Endodermal cell (in vitro differentiated cells): ENCODE data around the gene GSTO1. TPM values are rescaled to one million over a fixed set of nuclear protein-coding genes. Genes with fewer than 3 reads are reported as not detected.
A peak's percentile ranks its signal among the peaks of the same experiment; 100 is the strongest.

Experiments
- DNase-seq: peaks from one replicate; pipeline ENCODE4 v3.0.0-alpha.2; 2017
- H3K27ac ChIP-seq: 2 replicates; pipeline ENCODE4 v1.5.1; 2013; ENCODE audit warnings: mild to moderate bottlenecking, low read depth, low read length, moderate library complexity
- H3K27me3 ChIP-seq: 2 replicates; pipeline ENCODE4 v1.6.1; 2013; ENCODE audit warnings: mild to moderate bottlenecking, low read length, moderate library complexity; ENCODE audit not compliant: insufficient read depth, control insufficient read depth, poor library complexity, severe bottlenecking
- H3K36me3 ChIP-seq: 2 replicates; pipeline ENCODE4 v1.7.0; 2013; ENCODE audit warnings: mild to moderate bottlenecking, low read length, moderate library complexity; ENCODE audit not compliant: control insufficient read depth, insufficient read depth
- H3K4me1 ChIP-seq: one replicate; pipeline ENCODE4 v1.7.0; 2013; ENCODE audit warnings: low read length; ENCODE audit not compliant: control insufficient read depth, insufficient read depth
- H3K4me3 ChIP-seq: 2 replicates; pipeline ENCODE4 v1.5.1; 2013; ENCODE audit warnings: mild to moderate bottlenecking, low read length, moderate library complexity
- H3K9ac ChIP-seq: 2 replicates; pipeline ENCODE4 v1.6.1; 2013; ENCODE audit warnings: mild to moderate bottlenecking, low read length, moderate library complexity; ENCODE audit not compliant: poor library complexity, severe bottlenecking; ENCODE audit errors: extremely low read depth
- H3K9me3 ChIP-seq: 2 replicates; pipeline ENCODE4 v1.6.1; 2013; ENCODE audit warnings: mild to moderate bottlenecking, low read length, moderate library complexity; ENCODE audit not compliant: control insufficient read depth
- H3K27ac Mint-ChIP-seq: 2 replicates; pipeline ENCODE4 v1.8.0; 2020; ENCODE audit warnings: mixed read lengths
- H3K27me3 Mint-ChIP-seq: 2 replicates; pipeline ENCODE4 v1.8.0; 2021; ENCODE audit warnings: mild to moderate bottlenecking, mixed read lengths; ENCODE audit not compliant: insufficient read depth
- H3K36me3 Mint-ChIP-seq: 2 replicates; pipeline ENCODE4 v1.8.0; 2020; ENCODE audit warnings: low read depth, mixed read lengths
- H3K4me1 Mint-ChIP-seq: 2 replicates; pipeline ENCODE4 v1.8.0; 2020; ENCODE audit warnings: mixed read lengths
- H3K4me3 Mint-ChIP-seq: 2 replicates; pipeline ENCODE4 v1.8.0; 2020; ENCODE audit warnings: mild to moderate bottlenecking, moderate library complexity, mixed read lengths
- H3K9me3 Mint-ChIP-seq: 2 replicates; pipeline ENCODE4 v1.8.0; 2020; ENCODE audit warnings: mild to moderate bottlenecking, mixed read lengths
- CTCF ChIP-seq: fragments of 200-600 bp; sonication (generic); conservative IDR thresholded peaks from 2 replicates; pipeline ENCODE4 v1.5.0; 2021; ENCODE audit warnings: antibody characterized with exemption, mild to moderate bottlenecking
- WGBS, 2 experiments: methylation state at CpG; one replicate each; pipeline versions ENCODE4 v1.1.5 to v1.1.7; 2013; ENCODE audit warnings: missing lambda C conversion rate in 2 of 2, mixed read lengths in 1 of 2; ENCODE audit not compliant: insufficient coverage in 1 of 2, insufficient read length in 1 of 2; 5-methylcytosine and 5-hydroxymethylcytosine counted together
- total RNA-seq, 2 donors: library from RNA; stranded (reverse); fragmentation: NEBNext Ultra II Directional in 1 of 2; extraction: Animal tissue kit (Norgen Biotek cat#: 25700) in 1 of 2; gene quantifications; 2 replicates in 1 of 2; 3 replicates in 1 of 2; pipeline ENCODE4 v1.2.1, GENCODE V29; 2021

GSTO1 gene
- total RNA-seq, 2 donors from 2014 or later: 208 to 223 TPM

- peaks cover 10% of the 10 kb centered on the region for H3K36me3 Mint-ChIP-seq
- Histone ChIP-seq H3K4me3 (no peak overlapping the region), H3K9ac (no peak overlapping the region), H3K27ac (no peak overlapping the region), H3K27me3 (peaks cover 18% of the 10 kb centered on the region), H3K4me1 (no peaks in the 10 kb centered on the region), H3K9me3 (no peaks in the 10 kb centered on the region), H3K36me3 (no peaks in the 10 kb centered on the region)
- peaks cover 23% of the 10 kb centered on the region for H3K27me3 Mint-ChIP-seq
- TF ChIP-seq CTCF: peak; percentile 94
- DNase-seq: peak; percentile 91
- WGBS, 2 experiments: 48 to 68% methylated on average over 25 to 42 of the region's 42 CpGs
- peak overlapping the region; percentile 75 for H3K27ac Mint-ChIP-seq
- no peaks in the 10 kb centered on the region for H3K9me3 Mint-ChIP-seq
- H3K4me3 Mint-ChIP-seq: peak overlapping the region; percentile 68
- peaks cover 22% of the 10 kb centered on the region for H3K4me1 Mint-ChIP-seq
Measured at GRCh38 chr10:104274762-104275721, 20.4 kb downstream of the GSTO1 start.

- Histone ChIP-seq H3K4me3 (no peak overlapping the region), H3K27me3 (peaks cover 29% of the 10 kb centered on the region), H3K9me3 (no peaks in the 10 kb centered on the region), H3K4me1 (no peaks in the 10 kb centered on the region), H3K9ac (no peak overlapping the region), H3K36me3 (no peaks in the 10 kb centered on the region), H3K27ac (no peak overlapping the region)
- H3K27me3 Mint-ChIP-seq: peaks cover 32% of the 10 kb centered on the region
- no peak overlapping the region for H3K4me3 Mint-ChIP-seq
- 76 to 100% methylated on average over 1 of the region's 1 CpG for WGBS, 2 experiments
- H3K4me1 Mint-ChIP-seq: peaks cover 28% of the 10 kb centered on the region
- DNase-seq: no peak
- peaks cover 15% of the 10 kb centered on the region for H3K36me3 Mint-ChIP-seq
- H3K9me3 Mint-ChIP-seq: no peaks in the 10 kb centered on the region
- no peak for TF ChIP-seq CTCF
- no peak overlapping the region for H3K27ac Mint-ChIP-seq
Measured at GRCh38 chr10:104276192-104276591, 21.5 kb downstream of the GSTO1 start.

- Mint-ChIP-seq H3K27ac (no peak overlapping the region), H3K36me3 (peaks cover 16% of the 10 kb centered on the region), H3K4me3 (no peak overlapping the region), H3K27me3 (peaks cover 36% of the 10 kb centered on the region), H3K9me3 (no peaks in the 10 kb centered on the region), H3K4me1 (peaks cover 38% of the 10 kb centered on the region)
- no peak overlapping the region for H3K9ac ChIP-seq
- H3K27me3 ChIP-seq: peaks cover 35% of the 10 kb centered on the region
- no peak for TF ChIP-seq CTCF
- WGBS, 2 experiments: no CpG with 5 or more reads among the region's 2 CpGs
- DNase-seq: no peak
- no peak overlapping the region for H3K4me3 ChIP-seq
- H3K27ac ChIP-seq: no peak overlapping the region
- H3K4me1 ChIP-seq: no peaks in the 10 kb centered on the region
- no peaks in the 10 kb centered on the region for H3K36me3 ChIP-seq
- no peaks in the 10 kb centered on the region for H3K9me3 ChIP-seq
Measured at GRCh38 chr10:104277785-104278184, 23.1 kb downstream of the GSTO1 start.
